ENCODE measurements around the gene CBLC. TPM values are rescaled to one million over a fixed set of nuclear protein-coding genes. Genes with fewer than 3 reads are reported as not detected.

The CBLC gene
- total and polyA plus RNA-seq, 2 donors (not counting 1 experiment from before 2014, with no cell fraction given): not detected

GRCh38 chr19:44803442-44804428, 26.0 kb downstream of the CBLC start:
- Histone ChIP-seq H3K9ac (ENCODE audit: low read length) (no peak overlapping the region), H3K4me3 (ENCODE audit: control extremely low read depth in 1 of 5, extremely low read depth in 1 of 5, insufficient read depth in 1 of 5, low read depth in 2 of 5, low read length in 4 of 5) (no peak overlapping the region), H3K9me3 (ENCODE audit: control extremely low read depth in 1 of 3, control insufficient read depth in 2 of 3, insufficient read depth in 1 of 3, low read length in 2 of 3) (peaks cover 0 to 7% (median 0%) of the 10 kb centered on the region in 3 donors), H3K27me3 (replicated peaks in 1 of 4; ENCODE audit: control extremely low read depth in 1 of 4, control insufficient read depth in 3 of 4, insufficient read depth in 4 of 4, low read length in 3 of 4) (peaks cover 0 to 19% (median 2%) of the 10 kb centered on the region in 4 experiments), H3K27ac (ENCODE audit: low read length in 2 of 2) (no peak overlapping the region), H3K36me3 (replicated peaks in 1 of 2; ENCODE audit: control extremely low read depth in 1 of 2, control insufficient read depth in 1 of 2, extremely low read depth in 1 of 2, insufficient read depth in 2 of 2, low read length in 1 of 2) (no peaks in the 10 kb centered on the region), H3K4me2 (replicated peaks; ENCODE audit: low read depth, low read length, poor library complexity, severe bottlenecking) (no peak overlapping the region), H3K4me1 (ENCODE audit: control insufficient read depth in 2 of 2, insufficient read depth in 2 of 2, low read length in 2 of 2) (peaks cover 4 to 10% of the 10 kb centered on the region in 2 donors), H3K79me2 (ENCODE audit: control insufficient read depth, insufficient read depth, low read length) (no peaks in the 10 kb centered on the region), H2AFZ (ENCODE audit: insufficient read depth, low read depth, low read length, poor library complexity, severe bottlenecking) (no peak overlapping the region), H4K20me1 (ENCODE audit: control insufficient read depth, insufficient read depth, low read length, poor library complexity, severe bottlenecking) (no peaks in the 10 kb centered on the region)
- Mint-ChIP-seq H3K27ac (no peak overlapping the region), H3K9me3 (ENCODE audit: insufficient read depth) (no peaks in the 10 kb centered on the region), H3K4me3 (no peak overlapping the region), H3K4me1 (peaks cover 5% of the 10 kb centered on the region), H3K27me3 (peaks cover 19% of the 10 kb centered on the region)
- intact Hi-C loops (cut with micrococcal nuclease): loop anchor here (10.0 kb wide), 1 partner anchor 441 kb away; the partner anchor contains the start of gene EXOC3L2
- POLR2A ChIA-PET: no interaction called here
- WGBS (ENCODE audit: insufficient coverage): 86% methylated on average over 12 of the region's 13 CpGs
- ATAC-seq (ENCODE audit: low read depth) (no peak), DNase-seq (no peak)
- TF ChIP-seq EZH2 (IDR thresholded peaks at IDR 0.05; ENCODE audit: borderline replicate concordance, insufficient read depth, low read depth, low read length, poor library complexity, severe bottlenecking) (no peak), CTCF (IDR thresholded peaks at IDR 0.05) (no peak)
- CTCF ChIA-PET: interaction anchor here (1.4 to 3.8 kb wide), 2 partner anchors 80 to 115 kb away, joined by 6 to 18 read pairs; no protein-coding TSS in a partner anchor

Measured in B cell (primary cell).